DMS 273 (cell line): ENCODE data around the gene F12.

Source experiments
- DNase-seq: peaks from one replicate; lab custom pipeline; 2025; ENCODE audit not compliant: unreplicated experiment; lab: John Stamatoyannopoulos, UW

F12 gene

GRCh38 chr5:177446200-177447065 is 37.1 kb upstream of the F12 start, which contains the start of gene PRR7:
TSS of gene PRR7 (plus strand) at chr5:177446814. CDS start at chr5:177455068, 8,254 bp downstream.
- peak; percentile 94 for DNase-seq

- DNase-seq: no peak
Measured at GRCh38 chr5:177445917-177446199, 36.5 kb upstream of the F12 start.

- DNase-seq: no peak
Measured at GRCh38 chr5:177445052-177445916, 35.9 kb upstream of the F12 start.

GRCh38 chr5:177444106-177445051 is 35.0 kb upstream of the F12 start:
- DNase-seq: no peak

- DNase-seq: no peak
Measured at GRCh38 chr5:177443144-177443983, 34.0 kb upstream of the F12 start.

- no peak for DNase-seq
Measured at GRCh38 chr5:177442066-177442826, 32.9 kb upstream of the F12 start.

- DNase-seq: no peak
Measured at GRCh38 chr5:177440990-177441780, 31.8 kb upstream of the F12 start.

- DNase-seq: peak; percentile 74
Measured at GRCh38 chr5:177440211-177440989, 31.0 kb upstream of the F12 start.

- DNase-seq: no peak
Measured at GRCh38 chr5:177439518-177440053, 30.2 kb upstream of the F12 start.

- no peak for DNase-seq
Measured at GRCh38 chr5:177438468-177438867, 29.1 kb upstream of the F12 start.

- DNase-seq: no peak
Measured at GRCh38 chr5:177437623-177438022, 28.3 kb upstream of the F12 start.

- no peak for DNase-seq
Measured at GRCh38 chr5:177435847-177436536, 26.6 kb upstream of the F12 start.

GRCh38 chr5:177434942-177435738 is 25.8 kb upstream of the F12 start:
- DNase-seq: no peak

GRCh38 chr5:177434437-177434836 is 25.1 kb upstream of the F12 start:
- no peak for DNase-seq

- no peak for DNase-seq
Measured at GRCh38 chr5:177433658-177434217, 24.4 kb upstream of the F12 start.
